ENCODE measurements around the gene COBL. TPM values are rescaled to one million over a fixed set of nuclear protein-coding genes. Genes with fewer than 3 reads are reported as not detected.
A peak's percentile ranks its signal among the peaks of the same experiment; 100 is the strongest.

Gene COBL
- total and polyA plus RNA-seq, 12 donors: 15.5 to 109 (median 87.8) TPM

- H3K36me3 ChIP-seq: no peaks in the 10 kb centered on the region
- no peak for ATAC-seq
- no peak for DNase-seq
- no peak overlapping the region for H3K27ac ChIP-seq
- peaks cover 0 to 13% (median 0%) of the 10 kb centered on the region in 11 donors for H3K9me3 ChIP-seq
- H3K27me3 ChIP-seq: no peaks in the 10 kb centered on the region
- H3K4me3 ChIP-seq: no peak overlapping the region
- H3K4me1 ChIP-seq: no peaks in the 10 kb centered on the region
- WGBS, 2 donors: 91 to 92% methylated on average over 7 of the region's 7 CpGs
- intact Hi-C loops (cut with DNase I): no loop called here
- TF ChIP-seq CTCF (IDR thresholded peaks at IDR 0.05): no peak
Observed at GRCh38 chr7:51113962-51114361, 202.6 kb downstream of the COBL start.

GRCh38 chr7:51113560-51113959 lies 203.0 kb downstream of the COBL start:
- H3K9me3 ChIP-seq: peaks cover 0 to 13% (median 0%) of the 10 kb centered on the region in 11 donors
- intact Hi-C loops (cut with DNase I): no loop called here

GRCh38 chr7:51111241-51111940 lies 205.2 kb downstream of the COBL start:
- Histone ChIP-seq H3K27ac (no peak overlapping the region), H3K9me3 (peaks cover 0 to 12% (median 0%) of the 10 kb centered on the region in 11 donors), H3K36me3 (no peaks in the 10 kb centered on the region), H3K4me1 (peaks cover 0 to 6% (median 0%) of the 10 kb centered on the region in 9 donors), H3K4me3 (no peak overlapping the region), H3K27me3 (no peaks in the 10 kb centered on the region)
- no peak for DNase-seq
- ATAC-seq: no peak
- 89% methylated on average over 8 of the region's 8 CpGs for WGBS, 2 donors
- TF ChIP-seq CTCF (IDR thresholded peaks at IDR 0.05): no peak
- intact Hi-C loops (cut with DNase I): no loop called here

More at GRCh38 chr7:51113560-51113959, 203.0 kb downstream of the COBL start:
- H3K27me3 ChIP-seq: no peaks in the 10 kb centered on the region
- H3K4me3 ChIP-seq: no peak overlapping the region
- H3K4me1 ChIP-seq: no peaks in the 10 kb centered on the region
- no peaks in the 10 kb centered on the region for H3K36me3 ChIP-seq
- 91 to 100% methylated on average over 1 of the region's 1 CpG for WGBS, 2 donors
- no peak for DNase-seq
- ATAC-seq: no peak
- no peak overlapping the region for H3K27ac ChIP-seq
- no peak for TF ChIP-seq CTCF (IDR thresholded peaks at IDR 0.05)

GRCh38 chr7:51108134-51108533 lies 208.5 kb downstream of the COBL start:
- WGBS, 2 donors: 75 to 78% methylated on average over 8 of the region's 8 CpGs
- Histone ChIP-seq H3K4me3 (no peak overlapping the region), H3K27ac (no peak overlapping the region), H3K4me1 (peaks cover 0 to 6% (median 0%) of the 10 kb centered on the region in 9 donors), H3K36me3 (no peaks in the 10 kb centered on the region), H3K27me3 (no peaks in the 10 kb centered on the region), H3K9me3 (no peaks in the 10 kb centered on the region)
- TF ChIP-seq CTCF (IDR thresholded peaks at IDR 0.05): no peak
- no peak for DNase-seq
- peak in 2 of 8 donors; percentile 29 to 55 for ATAC-seq
- intact Hi-C loops (cut with DNase I): no loop called here

Data from heart right ventricle (tissue), 16 donors.